NCI-H748 (cell line): ENCODE results near the gene INPP4B.

Experiments
- DNase-seq: peaks from one replicate; lab custom pipeline; 2025; ENCODE audit not compliant: unreplicated experiment; lab: John Stamatoyannopoulos, UW

The INPP4B gene

GRCh38 chr4:142265946-142266345 lies 580.2 kb downstream of the INPP4B start:
- no peak for DNase-seq

GRCh38 chr4:142265536-142265935 lies 580.6 kb downstream of the INPP4B start:
- DNase-seq = no peak

- no peak for DNase-seq
These were observed 581.1 kb downstream of the INPP4B start for GRCh38 chr4:142264961-142265360.

DNA sequence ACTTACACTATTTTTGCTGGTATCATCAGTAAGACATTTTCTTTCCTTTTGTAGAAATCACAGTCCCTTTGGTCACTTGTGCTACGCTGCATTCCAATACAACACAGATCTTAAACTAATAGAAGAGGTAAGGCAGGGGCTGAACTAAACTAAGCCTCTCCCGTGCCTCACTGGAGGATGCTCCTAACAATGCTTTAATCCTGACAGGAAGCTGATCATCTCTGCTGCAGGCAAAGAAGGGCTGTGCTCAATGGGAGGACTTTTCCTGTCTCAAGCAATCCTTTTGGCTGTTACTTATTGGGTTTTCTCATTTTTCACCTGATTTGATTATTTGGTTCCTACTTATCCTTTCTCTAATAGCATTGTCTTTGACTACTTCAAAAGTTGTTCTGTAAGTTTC lies 583.1 kb downstream of the INPP4B start:
- DNase-seq = no peak

DNA sequence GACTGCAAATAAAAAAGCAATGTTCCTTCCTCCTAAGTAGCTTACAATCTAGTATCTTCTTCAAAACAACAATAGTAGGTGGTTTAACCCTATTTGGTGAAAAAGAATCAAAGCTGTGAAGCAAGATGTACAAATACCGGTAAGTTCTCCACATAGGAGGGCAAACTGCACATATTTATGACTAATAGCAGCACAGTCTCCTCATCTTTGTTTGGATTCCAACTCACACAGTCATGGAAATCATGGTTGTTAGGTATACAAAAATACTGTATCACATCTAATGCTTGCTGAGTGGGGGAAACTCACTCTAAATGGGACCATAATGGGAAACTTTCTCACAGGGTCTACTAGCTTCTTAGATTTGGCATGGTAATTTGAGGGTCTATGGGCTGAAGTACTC lies 597.2 kb downstream of the INPP4B start:
- DNase-seq = no peak

DNA sequence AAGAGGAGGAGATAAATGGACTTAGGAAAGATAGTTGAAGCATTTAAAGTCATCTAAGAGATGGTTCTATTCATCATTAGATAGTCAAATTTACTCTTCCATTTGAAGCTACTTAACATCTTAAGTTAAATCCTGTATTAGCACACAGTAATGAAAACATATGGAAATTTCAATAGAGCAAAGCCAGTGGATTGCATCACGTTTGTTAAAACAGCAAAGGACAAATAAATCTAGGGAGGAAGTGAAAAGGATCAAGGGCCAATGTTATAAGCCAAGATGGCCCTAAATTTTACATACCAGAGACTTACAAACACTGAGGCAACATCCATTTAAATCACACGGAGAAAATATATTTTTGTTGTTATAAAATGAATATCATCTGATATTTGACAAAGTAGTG lies 602.8 kb downstream of the INPP4B start:
- DNase-seq = no peak

DNA sequence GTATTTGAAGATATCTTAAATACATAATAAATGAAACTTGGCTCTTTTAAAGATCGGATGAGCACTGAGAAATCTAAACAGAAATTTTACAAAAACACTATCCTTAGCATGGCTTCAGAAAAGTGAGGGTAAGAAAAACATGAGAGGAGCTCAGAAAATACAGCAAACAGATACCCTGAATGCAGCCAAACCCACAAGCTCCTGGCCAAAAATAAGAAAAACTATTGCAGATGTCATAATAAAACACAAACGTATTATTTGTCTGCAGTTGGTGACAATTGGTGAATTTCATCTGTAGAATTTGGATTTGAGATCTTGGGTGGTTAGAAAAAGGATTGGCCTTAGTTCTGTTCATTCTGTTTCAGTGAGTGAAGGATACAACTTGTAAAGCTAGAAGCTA lies 603.9 kb downstream of the INPP4B start:
- DNase-seq = no peak

DNA sequence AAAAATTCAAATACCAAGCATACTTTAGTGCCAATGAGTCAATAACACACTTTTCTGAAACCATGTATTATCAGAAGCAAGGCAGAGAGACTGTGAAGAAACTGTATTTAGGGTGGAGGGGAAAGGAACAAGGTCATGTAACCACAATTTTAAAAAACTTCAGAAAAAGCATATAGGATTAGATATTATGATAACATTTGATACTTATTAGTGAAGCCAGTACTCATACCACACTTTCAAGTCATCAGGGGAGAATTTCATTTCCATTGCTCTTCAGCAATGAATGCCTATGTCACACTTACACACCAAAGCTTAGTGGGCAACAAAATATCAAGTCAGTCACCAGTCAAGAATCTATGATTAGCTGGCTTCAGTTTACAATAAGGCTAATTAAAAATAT lies 607.5 kb downstream of the INPP4B start:
- no peak for DNase-seq

DNA sequence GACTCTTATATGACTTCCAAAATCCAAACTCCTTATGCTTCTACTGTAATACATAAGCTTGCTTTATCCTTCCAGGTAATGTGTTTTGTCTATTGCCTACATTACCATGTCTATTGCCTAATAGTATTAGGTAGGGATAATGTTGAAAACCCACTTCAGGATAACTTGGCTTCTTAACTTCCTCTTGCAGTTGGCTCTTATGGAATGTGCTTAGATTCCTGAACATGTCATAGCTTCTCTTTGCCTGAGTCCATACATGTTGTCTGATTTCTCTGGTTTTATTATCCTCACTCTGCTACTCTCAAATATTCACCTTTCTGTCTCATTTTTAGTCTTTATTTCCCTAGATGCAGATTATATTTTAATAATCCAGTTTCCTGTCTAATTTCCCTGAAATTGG lies 609.8 kb downstream of the INPP4B start:
- DNase-seq = no peak

GRCh38 chr4:142231787-142232186 lies 614.3 kb downstream of the INPP4B start:
- no peak for DNase-seq

DNA sequence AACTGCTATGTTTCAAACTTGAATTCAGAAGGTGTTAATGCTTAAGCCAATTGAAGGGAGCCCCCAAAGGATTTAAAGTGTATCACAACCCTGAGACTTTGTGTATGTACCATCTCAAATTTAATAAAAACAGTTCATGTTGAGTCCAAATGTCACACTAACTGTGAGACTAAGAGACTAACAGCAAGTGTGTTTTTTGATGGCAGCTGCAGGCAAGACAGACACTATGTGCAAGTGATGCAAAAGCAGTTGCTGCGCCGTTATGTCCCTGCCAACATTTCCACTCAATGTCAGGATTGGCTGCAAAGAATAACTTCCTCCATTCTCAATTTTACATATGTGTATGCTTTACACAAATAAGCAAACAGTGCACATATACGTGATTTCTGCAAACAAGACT lies 615.1 kb downstream of the INPP4B start:
- DNase-seq = no peak

DNA sequence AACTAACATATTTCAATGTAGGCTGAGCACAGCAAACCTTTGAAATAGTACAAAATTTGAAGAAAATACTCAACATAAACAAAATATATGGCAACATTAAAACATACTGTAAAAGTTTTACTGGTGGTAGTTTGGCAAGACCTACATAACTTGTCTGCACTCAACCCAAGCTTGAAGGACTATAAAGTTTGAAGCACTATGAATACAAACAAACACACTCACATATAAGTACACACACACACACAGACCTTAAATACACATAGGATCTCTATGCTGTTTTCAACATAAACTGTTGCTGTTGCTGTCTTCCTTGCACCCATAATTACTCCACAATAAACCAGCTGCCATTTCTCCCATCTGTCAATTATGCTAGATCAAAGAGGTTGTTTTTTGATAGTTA lies 620.1 kb downstream of the INPP4B start:
- peak; percentile 47 for DNase-seq

- no peak for DNase-seq
These were observed 624.0 kb downstream of the INPP4B start for GRCh38 chr4:142222127-142222526.

DNA sequence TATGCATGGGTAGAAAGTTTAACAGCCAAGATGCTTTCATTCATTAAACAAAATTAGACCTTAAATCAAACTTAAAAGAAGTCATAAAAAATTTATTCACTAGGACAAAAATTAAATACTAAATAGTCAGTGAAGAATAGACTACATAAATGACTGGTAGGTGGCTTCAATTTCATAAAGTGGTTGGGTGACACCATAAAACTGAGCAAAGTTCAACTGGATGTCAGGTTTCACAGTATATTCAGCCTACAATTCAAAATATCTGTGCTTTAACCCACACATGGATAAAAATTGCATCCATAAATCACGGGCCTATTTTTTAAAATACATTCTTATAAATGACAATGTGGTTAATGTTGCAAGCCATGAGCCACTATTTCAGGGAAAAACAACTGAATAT lies 627.4 kb downstream of the INPP4B start:
- no peak for DNase-seq

DNA sequence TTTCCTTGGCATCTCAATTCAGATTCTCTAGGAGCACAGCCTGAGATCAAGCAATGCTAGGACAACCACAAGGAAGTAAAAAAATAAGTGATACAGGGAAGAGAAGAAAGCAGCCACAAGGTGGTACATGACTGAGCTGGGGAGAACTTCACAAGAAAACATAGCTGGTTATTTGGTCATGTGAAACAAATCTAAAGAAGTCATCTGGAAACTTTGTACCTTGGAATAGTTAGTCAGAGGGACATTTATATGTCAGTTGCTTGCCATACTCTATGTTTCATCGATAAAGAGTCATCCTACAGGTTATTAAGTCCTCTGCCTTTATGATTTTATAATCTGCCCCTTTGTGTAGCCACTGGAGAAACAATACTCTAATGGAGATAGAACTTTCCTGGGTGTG lies 634.7 kb downstream of the INPP4B start:
- DNase-seq = no peak

- no peak for DNase-seq
These were observed 642.6 kb downstream of the INPP4B start for GRCh38 chr4:142203505-142203904.

GRCh38 chr4:142202404-142203332 lies 643.4 kb downstream of the INPP4B start:
- peak; percentile 27 for DNase-seq

DNA sequence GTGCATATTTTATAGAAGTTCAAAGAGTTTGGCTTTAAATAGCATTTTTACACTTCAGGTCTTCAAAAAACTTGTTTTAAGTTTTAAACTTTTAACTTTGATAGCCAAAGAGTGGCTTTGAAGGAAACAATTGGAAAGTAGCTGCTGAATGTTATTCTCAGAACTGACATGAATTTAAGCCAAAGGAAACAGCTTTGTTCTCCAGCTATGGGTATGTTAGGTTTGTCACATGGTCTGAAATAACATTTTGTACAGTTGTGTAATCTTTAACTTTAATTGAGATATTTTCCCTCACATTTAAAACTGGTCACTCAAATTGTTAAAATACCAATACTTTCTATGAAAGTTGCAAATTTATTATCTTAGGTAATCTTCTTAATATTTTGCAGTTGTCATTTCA lies 645.1 kb downstream of the INPP4B start:
- no peak for DNase-seq

DNA sequence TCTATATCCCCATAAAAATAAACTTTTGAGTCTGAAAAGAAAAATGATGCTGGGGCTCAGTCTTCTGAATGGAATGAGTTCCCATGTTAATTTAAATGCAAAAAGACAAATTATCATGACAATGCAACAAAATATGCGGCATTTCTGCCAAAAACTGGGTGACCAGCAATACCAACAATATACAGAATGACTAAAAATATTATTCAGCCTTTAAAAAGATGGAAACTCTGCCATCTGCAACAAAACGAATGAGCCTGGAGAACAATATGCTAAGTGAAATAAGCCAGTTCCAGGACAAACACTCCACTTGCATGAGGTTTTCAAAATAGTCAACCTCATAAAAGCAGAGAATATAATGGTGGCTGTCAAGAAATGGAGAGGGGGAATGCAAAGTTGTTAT lies 651.2 kb downstream of the INPP4B start:
- no peak for DNase-seq

GRCh38 chr4:142191901-142192300 lies 654.2 kb downstream of the INPP4B start:
- DNase-seq = no peak

DNA sequence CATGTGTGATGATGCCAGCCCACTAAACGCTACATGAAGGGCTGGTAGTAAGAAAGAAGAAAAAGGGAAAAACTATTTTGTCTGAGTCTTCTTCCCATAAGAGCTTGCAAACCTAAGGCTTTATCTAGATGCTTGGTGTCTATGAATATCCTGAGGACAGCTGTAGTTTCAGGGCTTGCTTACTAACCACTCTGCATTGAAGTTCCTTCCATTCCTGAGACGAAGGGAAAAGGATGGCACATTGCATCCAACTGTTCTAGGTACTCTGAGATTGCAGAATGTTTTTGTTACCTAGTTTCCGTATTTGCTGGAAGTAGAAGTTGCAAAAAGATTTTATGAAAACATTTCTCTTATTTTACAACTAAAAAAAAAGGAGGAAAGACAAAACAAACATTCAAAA lies 665.1 kb downstream of the INPP4B start:
- no peak for DNase-seq

- no peak for DNase-seq
These were observed 676.9 kb downstream of the INPP4B start for GRCh38 chr4:142169216-142169615.

DNA sequence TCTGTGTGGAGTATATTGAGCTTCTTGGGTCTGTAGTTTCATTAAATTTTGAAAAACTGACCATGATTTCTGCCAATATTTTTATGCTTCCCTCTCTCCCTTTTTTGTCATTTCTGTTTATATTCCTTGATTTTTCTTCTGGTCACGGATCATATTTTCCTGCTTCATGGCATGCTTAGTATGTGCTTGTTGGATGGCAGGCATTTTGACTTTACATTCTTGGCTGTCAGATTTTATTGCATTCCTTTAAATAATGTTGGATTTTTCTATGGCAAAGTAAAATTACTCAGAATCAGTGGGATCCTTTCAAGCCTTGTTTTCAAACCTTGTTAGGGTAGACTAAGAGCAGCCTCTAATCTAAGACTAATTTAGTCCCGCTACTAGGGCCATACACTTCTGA lies 677.9 kb downstream of the INPP4B start:
- no peak for DNase-seq
